GM21737 (cell line): ENCODE data around the gene YWHAQ.
A peak's percentile ranks its signal among the peaks of the same experiment; 100 is the strongest.
"Not testable (repeated sequence)": the region's sequence is repeated elsewhere in the genome, so short reads cannot be mapped to it uniquely, and the experiment has no call there.

Experiments used
- ATAC-seq: cut with Tn5 transposase; IDR thresholded peaks from one replicate; pipeline ENCODE4 v1.9.1; 2021; ENCODE audit warnings: mild to moderate bottlenecking, moderate library complexity; ENCODE audit not compliant: unreplicated experiment

Gene YWHAQ

GRCh38 chr2:9634133-9634532 is 3.3 kb upstream of the YWHAQ start:
- no peak for ATAC-seq

GRCh38 chr2:9631878-9632700 is 1.3 kb upstream of the YWHAQ start:
- no peak for ATAC-seq

- ATAC-seq: no peak
Measured at GRCh38 chr2:9631553-9631819, 689 bp upstream of the YWHAQ start.

- peak; percentile 37 for ATAC-seq
Measured at GRCh38 chr2:9630117-9630735, 571 bp downstream of the YWHAQ start.

GRCh38 chr2:9629222-9630116 is 1.3 kb downstream of the YWHAQ start:
- no peak for ATAC-seq

GRCh38 chr2:9627310-9627709 is 3.5 kb downstream of the YWHAQ start:
- ATAC-seq: no peak

GRCh38 chr2:9623151-9623550 is 7.6 kb downstream of the YWHAQ start:
- ATAC-seq: no peak

- not testable (repeated sequence) for ATAC-seq
Measured at GRCh38 chr2:9621655-9622054, 9.1 kb downstream of the YWHAQ start.

GRCh38 chr2:9618410-9618809 is 12.4 kb downstream of the YWHAQ start:
- ATAC-seq: no peak

GRCh38 chr2:9617749-9618148 is 13.0 kb downstream of the YWHAQ start:
- no peak for ATAC-seq

GRCh38 chr2:9617296-9617695 is 13.5 kb downstream of the YWHAQ start:
- ATAC-seq: no peak

- no peak for ATAC-seq
Measured at GRCh38 chr2:9614562-9614961, 16.2 kb downstream of the YWHAQ start.

- no peak for ATAC-seq
Measured at GRCh38 chr2:9613291-9613690, 17.5 kb downstream of the YWHAQ start.

- not testable (repeated sequence) for ATAC-seq
Measured at GRCh38 chr2:9611549-9611912, 19.3 kb downstream of the YWHAQ start.

- no peak for ATAC-seq
Measured at GRCh38 chr2:9610781-9611548, 19.8 kb downstream of the YWHAQ start.

GRCh38 chr2:9608491-9608890 is 22.3 kb downstream of the YWHAQ start:
- not testable (repeated sequence) for ATAC-seq

- no peak for ATAC-seq
Measured at GRCh38 chr2:9602412-9602811, 28.4 kb downstream of the YWHAQ start.

- ATAC-seq: no peak
Measured at GRCh38 chr2:9601397-9601796, 29.4 kb downstream of the YWHAQ start.

GRCh38 chr2:9599430-9599829 is 31.4 kb downstream of the YWHAQ start:
- ATAC-seq: no peak

- ATAC-seq: no peak
Measured at GRCh38 chr2:9596621-9597311, 34.0 kb downstream of the YWHAQ start.
